ENCODE data around the gene RMC1.
A peak's percentile ranks its signal among the peaks of the same experiment; 100 is the strongest.
"Not testable (repeated sequence)": the region's sequence is repeated elsewhere in the genome, so short reads cannot be mapped to it uniquely, and the experiment has no call there.

Gene RMC1

DNA sequence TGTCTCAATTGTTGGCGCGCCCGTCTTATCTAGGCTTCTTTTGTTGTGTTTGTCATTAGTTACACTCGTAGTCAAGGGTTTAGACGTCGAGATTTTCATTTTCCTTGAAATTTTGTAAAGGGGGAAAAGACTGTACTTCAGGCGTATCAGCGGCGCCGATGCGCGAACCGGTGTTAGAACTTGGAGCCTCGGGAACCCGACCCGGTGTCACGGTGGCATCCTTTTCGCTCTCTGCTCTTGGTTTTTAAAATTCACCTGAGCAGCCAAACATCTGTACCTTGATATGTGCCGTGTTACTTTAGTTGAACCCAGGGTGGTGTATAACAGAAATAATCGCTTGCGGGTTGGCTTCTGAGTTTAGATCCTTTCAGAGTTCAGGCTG, 643 bp downstream of the RMC1 start:
- H3K4me1 ChIP-seq (ENCODE audit: control insufficient read depth, insufficient read depth, low read length): peaks cover 11% of the 10 kb centered on the region
- H3K36me3 ChIP-seq (ENCODE audit: control insufficient read depth, insufficient read depth, low read length): no peaks in the 10 kb centered on the region
- peak overlapping the region; percentile 69 for H3K27ac ChIP-seq (ENCODE audit: low read depth, low read length)
- H3K4me3 ChIP-seq (ENCODE audit: low read length): peak overlapping the region; percentile 92
- no peaks in the 10 kb centered on the region for H3K27me3 ChIP-seq (ENCODE audit: control insufficient read depth, insufficient read depth, low read length)
- H3K9ac ChIP-seq (ENCODE audit: low read length): peak overlapping the region; percentile 78

GRCh38 chr18:23504720-23505119, 1.4 kb downstream of the RMC1 start:
- Histone ChIP-seq H3K27ac (ENCODE audit: low read depth, low read length) (no peak overlapping the region), H3K4me1 (ENCODE audit: control insufficient read depth, insufficient read depth, low read length) (peaks cover 11% of the 10 kb centered on the region), H3K4me3 (ENCODE audit: low read length) (peak overlapping the region; percentile 92), H3K9ac (ENCODE audit: low read length) (no peak overlapping the region), H3K27me3 (ENCODE audit: control insufficient read depth, insufficient read depth, low read length) (no peaks in the 10 kb centered on the region), H3K36me3 (ENCODE audit: control insufficient read depth, insufficient read depth, low read length) (no peaks in the 10 kb centered on the region)

DNA sequence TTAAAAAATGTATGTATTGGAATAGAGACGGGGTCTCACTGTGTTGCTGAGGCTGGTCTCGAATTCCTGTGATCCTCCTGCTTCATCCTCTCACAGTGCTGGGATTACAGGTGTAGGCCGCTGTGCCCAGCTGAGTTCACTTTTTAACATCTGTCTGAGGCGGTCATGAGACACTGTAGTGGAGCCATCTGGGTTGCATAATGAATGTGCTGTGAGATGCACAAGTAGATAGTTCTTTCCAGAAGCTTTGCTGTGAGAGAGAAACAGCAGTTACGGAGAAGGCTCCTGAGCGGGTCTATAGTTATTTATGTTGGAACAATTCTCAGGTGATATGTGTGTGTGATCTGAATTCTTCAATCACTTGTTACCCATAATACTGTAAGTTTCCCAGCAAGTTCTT, 3.1 kb downstream of the RMC1 start:
- no peak overlapping the region for H3K9ac ChIP-seq (ENCODE audit: low read length)

DNA sequence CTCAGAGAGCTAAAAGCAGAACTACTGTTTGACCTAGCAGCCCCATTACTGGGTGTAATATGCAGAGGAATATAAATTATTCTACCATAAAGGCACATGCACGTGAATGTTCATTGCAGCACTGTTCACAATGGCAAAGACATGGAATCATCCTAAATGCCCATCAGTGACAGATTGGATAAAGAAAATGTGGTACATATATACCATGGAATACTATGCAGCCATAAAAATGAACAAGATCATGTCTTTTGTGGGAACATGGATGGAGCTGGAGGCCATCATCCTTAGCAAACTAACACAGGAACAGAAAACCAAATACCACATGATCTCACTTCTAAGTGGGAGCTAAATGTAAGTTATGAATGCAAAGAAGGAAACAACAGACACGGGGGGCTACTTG, 7.6 kb downstream of the RMC1 start:
- H3K27me3 ChIP-seq (ENCODE audit: control insufficient read depth, insufficient read depth, low read length); H3K4me3 ChIP-seq (ENCODE audit: low read length); H3K36me3 ChIP-seq (ENCODE audit: control insufficient read depth, insufficient read depth, low read length); H3K9ac ChIP-seq (ENCODE audit: low read length); H3K4me1 ChIP-seq (ENCODE audit: control insufficient read depth, insufficient read depth, low read length); H3K27ac ChIP-seq (ENCODE audit: low read depth, low read length): not testable (repeated sequence)

More for the DNA sequence above, 3.1 kb downstream of the RMC1 start:
- H3K27ac ChIP-seq (ENCODE audit: low read depth, low read length): no peak overlapping the region
- peaks cover 11% of the 10 kb centered on the region for H3K4me1 ChIP-seq (ENCODE audit: control insufficient read depth, insufficient read depth, low read length)
- H3K4me3 ChIP-seq (ENCODE audit: low read length): no peak overlapping the region
- peaks cover 4% of the 10 kb centered on the region for H3K36me3 ChIP-seq (ENCODE audit: control insufficient read depth, insufficient read depth, low read length)
- no peaks in the 10 kb centered on the region for H3K27me3 ChIP-seq (ENCODE audit: control insufficient read depth, insufficient read depth, low read length)

DNA sequence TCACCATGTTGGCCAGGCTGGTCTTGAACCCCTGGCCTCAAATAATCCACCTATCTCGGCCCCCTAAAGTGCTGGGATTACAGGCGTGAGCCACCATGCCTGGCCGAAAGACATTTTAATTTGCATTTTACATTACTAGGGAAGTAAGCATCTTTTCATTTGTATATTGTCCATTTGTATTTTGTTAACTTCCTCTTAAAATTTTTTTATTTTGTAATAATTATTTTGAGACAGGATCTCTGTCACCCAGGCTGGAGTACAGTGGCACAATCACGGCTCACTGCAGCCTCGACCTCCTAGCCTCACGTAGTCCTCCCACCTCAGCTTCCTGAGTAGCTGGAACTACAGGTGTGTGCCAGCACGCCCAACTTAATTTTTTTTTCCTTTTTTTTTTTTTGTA, 8.9 kb downstream of the RMC1 start:
- H3K36me3 ChIP-seq (ENCODE audit: control insufficient read depth, insufficient read depth, low read length); H3K27me3 ChIP-seq (ENCODE audit: control insufficient read depth, insufficient read depth, low read length): not testable (repeated sequence)

DNA sequence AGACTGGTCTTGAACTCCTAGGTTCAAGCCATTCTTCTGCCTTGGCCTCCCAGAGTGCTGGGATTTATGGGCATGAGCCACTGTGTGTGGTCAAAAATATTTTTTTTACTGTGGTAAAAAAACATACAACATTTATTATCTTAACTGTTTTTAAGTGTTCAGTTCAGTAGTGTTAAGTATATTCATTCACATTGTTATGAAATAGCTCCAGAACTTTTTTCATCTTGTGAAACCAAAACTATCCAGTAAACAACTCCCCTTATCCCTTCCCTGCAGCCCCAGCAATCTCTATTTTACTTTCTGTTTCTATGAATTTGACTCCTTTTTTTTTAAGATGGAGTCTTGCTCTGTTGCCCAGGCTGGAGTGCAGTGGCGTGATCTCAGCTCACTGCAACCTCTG, 9.3 kb downstream of the RMC1 start:
- H3K4me1 ChIP-seq (ENCODE audit: control insufficient read depth, insufficient read depth, low read length): no peaks in the 10 kb centered on the region
- H3K36me3 ChIP-seq (ENCODE audit: control insufficient read depth, insufficient read depth, low read length): peaks cover 4% of the 10 kb centered on the region
- H3K27me3 ChIP-seq (ENCODE audit: control insufficient read depth, insufficient read depth, low read length): no peaks in the 10 kb centered on the region
- no peak overlapping the region for H3K9ac ChIP-seq (ENCODE audit: low read length)
- no peak overlapping the region for H3K27ac ChIP-seq (ENCODE audit: low read depth, low read length)
- H3K4me3 ChIP-seq (ENCODE audit: low read length): no peak overlapping the region

More for the DNA sequence above, 8.9 kb downstream of the RMC1 start:
- H3K4me1 ChIP-seq (ENCODE audit: control insufficient read depth, insufficient read depth, low read length); H3K27ac ChIP-seq (ENCODE audit: low read depth, low read length); H3K4me3 ChIP-seq (ENCODE audit: low read length); H3K9ac ChIP-seq (ENCODE audit: low read length): not testable (repeated sequence)

- Histone ChIP-seq H3K4me3 (ENCODE audit: low read length) (no peak overlapping the region), H3K27me3 (ENCODE audit: control insufficient read depth, insufficient read depth, low read length) (no peaks in the 10 kb centered on the region), H3K36me3 (ENCODE audit: control insufficient read depth, insufficient read depth, low read length) (peaks cover 13% of the 10 kb centered on the region), H3K9ac (ENCODE audit: low read length) (no peak overlapping the region), H3K27ac (ENCODE audit: low read depth, low read length) (no peak overlapping the region), H3K4me1 (ENCODE audit: control insufficient read depth, insufficient read depth, low read length) (no peaks in the 10 kb centered on the region)
Observed at GRCh38 chr18:23515911-23516546, 12.7 kb downstream of the RMC1 start.

GRCh38 chr18:23519734-23520133, 16.4 kb downstream of the RMC1 start:
- no peak overlapping the region for H3K4me3 ChIP-seq (ENCODE audit: low read length)
- no peaks in the 10 kb centered on the region for H3K4me1 ChIP-seq (ENCODE audit: control insufficient read depth, insufficient read depth, low read length)
- peaks cover 38% of the 10 kb centered on the region for H3K36me3 ChIP-seq (ENCODE audit: control insufficient read depth, insufficient read depth, low read length)
- no peak overlapping the region for H3K27ac ChIP-seq (ENCODE audit: low read depth, low read length)
- H3K9ac ChIP-seq (ENCODE audit: low read length): no peak overlapping the region
- no peaks in the 10 kb centered on the region for H3K27me3 ChIP-seq (ENCODE audit: control insufficient read depth, insufficient read depth, low read length)

DNA sequence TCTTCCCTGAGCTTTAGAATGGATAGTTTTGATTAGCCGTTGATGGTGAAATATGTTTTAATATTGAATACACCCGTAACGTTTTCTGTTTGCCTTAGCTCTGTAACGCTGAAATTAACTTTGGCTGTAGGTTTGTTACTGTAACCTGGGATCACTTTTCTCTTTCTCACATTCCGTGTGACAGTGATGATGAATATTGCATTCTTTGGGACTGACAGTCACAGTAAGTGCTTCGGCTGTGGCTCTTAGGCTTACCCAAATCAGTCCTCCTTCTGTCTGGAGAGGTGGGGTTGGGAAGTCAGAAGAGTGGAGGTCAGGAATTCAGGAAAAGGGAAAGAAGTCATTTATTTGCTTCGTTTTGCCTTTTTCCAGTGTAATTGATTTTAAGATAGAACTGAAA, 18.0 kb downstream of the RMC1 start:
- Histone ChIP-seq H3K9ac (ENCODE audit: low read length) (no peak overlapping the region), H3K27ac (ENCODE audit: low read depth, low read length) (no peak overlapping the region), H3K36me3 (ENCODE audit: control insufficient read depth, insufficient read depth, low read length) (peaks cover 43% of the 10 kb centered on the region), H3K27me3 (ENCODE audit: control insufficient read depth, insufficient read depth, low read length) (no peaks in the 10 kb centered on the region), H3K4me3 (ENCODE audit: low read length) (no peak overlapping the region), H3K4me1 (ENCODE audit: control insufficient read depth, insufficient read depth, low read length) (no peaks in the 10 kb centered on the region)

DNA sequence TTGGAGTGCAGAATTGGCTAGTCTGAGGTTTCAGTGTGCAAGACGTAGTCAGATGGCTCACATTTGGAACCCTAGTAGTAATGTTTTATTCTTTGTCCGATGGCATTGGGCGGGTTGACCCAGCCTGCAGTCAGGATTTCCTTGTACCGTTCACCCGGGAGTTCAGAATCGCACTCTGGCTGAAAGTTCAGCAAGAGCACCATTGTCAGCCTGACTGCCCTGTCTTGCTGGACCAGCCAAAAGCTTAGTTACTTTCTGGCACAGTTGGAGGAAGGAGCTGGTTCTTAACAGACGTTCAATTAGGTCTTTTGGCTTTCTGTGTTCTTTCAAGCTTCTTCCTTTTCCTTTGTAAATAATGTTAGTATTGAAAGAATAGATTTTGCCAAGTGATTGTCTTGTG, 18.6 kb downstream of the RMC1 start:
- no peak overlapping the region for H3K9ac ChIP-seq (ENCODE audit: low read length)
- H3K27me3 ChIP-seq (ENCODE audit: control insufficient read depth, insufficient read depth, low read length): no peaks in the 10 kb centered on the region
- no peak overlapping the region for H3K4me3 ChIP-seq (ENCODE audit: low read length)
- peaks cover 44% of the 10 kb centered on the region for H3K36me3 ChIP-seq (ENCODE audit: control insufficient read depth, insufficient read depth, low read length)
- H3K27ac ChIP-seq (ENCODE audit: low read depth, low read length): no peak overlapping the region
- H3K4me1 ChIP-seq (ENCODE audit: control insufficient read depth, insufficient read depth, low read length): no peaks in the 10 kb centered on the region

- no peak overlapping the region for H3K9ac ChIP-seq (ENCODE audit: low read length)
- no peaks in the 10 kb centered on the region for H3K27me3 ChIP-seq (ENCODE audit: control insufficient read depth, insufficient read depth, low read length)
- H3K27ac ChIP-seq (ENCODE audit: low read depth, low read length): no peak overlapping the region
- H3K4me3 ChIP-seq (ENCODE audit: low read length): no peak overlapping the region
- H3K4me1 ChIP-seq (ENCODE audit: control insufficient read depth, insufficient read depth, low read length): no peaks in the 10 kb centered on the region
- H3K36me3 ChIP-seq (ENCODE audit: control insufficient read depth, insufficient read depth, low read length): peaks cover 49% of the 10 kb centered on the region
Observed at GRCh38 chr18:23523429-23524212, 20.3 kb downstream of the RMC1 start.

DNA sequence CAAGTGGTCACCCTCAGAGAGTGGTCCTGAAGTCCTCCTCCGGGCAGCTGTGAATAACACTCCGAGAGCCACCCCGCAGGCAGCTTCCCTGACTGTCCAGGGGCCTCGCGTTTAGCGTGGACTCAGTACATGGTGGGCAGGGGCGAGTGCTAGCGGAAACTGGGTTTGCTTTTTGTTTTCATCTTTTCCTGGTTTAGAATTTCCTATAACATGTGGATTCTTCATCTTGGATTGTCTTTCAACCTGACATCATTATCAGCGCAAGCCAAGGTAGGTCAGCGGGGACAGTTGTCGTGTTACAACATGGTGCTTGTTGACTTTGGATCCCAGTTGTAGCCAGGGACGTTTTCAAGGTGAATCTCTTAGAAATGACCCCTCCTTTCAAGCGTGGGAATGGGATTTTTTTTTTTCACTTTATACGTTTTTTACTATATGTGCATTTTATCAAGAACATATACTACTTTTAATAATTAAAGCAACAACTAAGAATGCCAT, 20.9 kb downstream of the RMC1 start:
- no peak overlapping the region for H3K27ac ChIP-seq (ENCODE audit: low read depth, low read length)
- no peak overlapping the region for H3K4me3 ChIP-seq (ENCODE audit: low read length)
- peaks cover 50% of the 10 kb centered on the region for H3K36me3 ChIP-seq (ENCODE audit: control insufficient read depth, insufficient read depth, low read length)
- no peaks in the 10 kb centered on the region for H3K4me1 ChIP-seq (ENCODE audit: control insufficient read depth, insufficient read depth, low read length)
- no peaks in the 10 kb centered on the region for H3K27me3 ChIP-seq (ENCODE audit: control insufficient read depth, insufficient read depth, low read length)
- H3K9ac ChIP-seq (ENCODE audit: low read length): no peak overlapping the region
